HG02973 (cell line): Measurements from ENCODE around the gene PJA1.

ENCODE experiments used
- ATAC-seq: cut with Tn5 transposase; IDR thresholded peaks from one replicate; pipeline ENCODE4 v1.9.1; 2021; ENCODE audit warnings: moderate library complexity; ENCODE audit not compliant: unreplicated experiment

PJA1 gene

GRCh38 chrX:69170319-69170718 lies 5.1 kb upstream of the PJA1 start:
- no peak for ATAC-seq

DNA sequence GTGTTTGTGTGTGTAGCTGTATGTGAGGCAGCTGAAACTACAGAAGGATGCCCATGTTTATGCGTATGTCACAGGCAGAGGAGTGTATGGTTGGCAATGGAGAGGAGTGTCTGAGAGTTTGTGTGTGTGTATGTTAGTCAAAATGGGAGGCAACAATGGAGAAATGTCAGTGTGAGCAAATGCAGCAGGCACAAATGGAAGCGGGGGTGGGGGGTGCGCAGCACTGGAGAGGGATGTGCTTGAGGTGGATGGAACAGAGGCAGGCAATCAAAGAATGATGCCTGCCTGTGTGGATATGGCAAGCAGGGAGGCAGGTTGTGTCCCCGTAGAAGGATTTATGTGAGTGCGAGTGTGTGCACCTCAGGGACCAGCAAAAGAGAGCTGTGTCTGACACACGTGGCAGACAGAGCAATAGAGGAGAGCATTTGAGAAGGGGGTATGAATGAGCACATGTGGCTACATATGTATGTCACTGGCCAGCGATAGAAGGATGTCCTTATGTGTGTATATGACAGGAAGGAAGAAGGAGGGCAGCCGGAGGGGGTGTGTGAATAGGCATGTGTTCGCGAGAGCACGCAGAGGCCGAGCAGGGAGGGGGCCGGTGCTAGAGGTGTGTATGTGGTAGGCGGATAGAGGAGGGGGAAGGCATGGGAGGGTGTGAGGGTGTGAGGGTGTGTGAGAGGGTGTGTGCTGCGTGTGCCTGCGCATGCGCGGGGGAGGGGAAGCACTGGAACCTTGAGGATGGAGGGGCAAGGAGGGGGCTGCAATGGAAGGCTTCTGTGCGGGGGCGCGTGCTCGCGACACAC lies 1.1 kb downstream of the PJA1 start:
- peak; percentile 52 for ATAC-seq

GRCh38 chrX:69162361-69162865 lies 2.8 kb downstream of the PJA1 start:
- ATAC-seq, result no peak

GRCh38 chrX:69161786-69162349 lies 3.4 kb downstream of the PJA1 start:
- ATAC-seq, result no peak

- no peak for ATAC-seq
These were observed 3.9 kb downstream of the PJA1 start for GRCh38 chrX:69161371-69161770.

- peak; percentile 92 for ATAC-seq
These were observed 6.9 kb downstream of the PJA1 start for GRCh38 chrX:69158166-69158980.

- ATAC-seq, result no peak
These were observed 8.6 kb downstream of the PJA1 start for GRCh38 chrX:69156638-69157037.

GRCh38 chrX:69155786-69156520 lies 9.3 kb downstream of the PJA1 start:
- ATAC-seq, result no peak

DNA sequence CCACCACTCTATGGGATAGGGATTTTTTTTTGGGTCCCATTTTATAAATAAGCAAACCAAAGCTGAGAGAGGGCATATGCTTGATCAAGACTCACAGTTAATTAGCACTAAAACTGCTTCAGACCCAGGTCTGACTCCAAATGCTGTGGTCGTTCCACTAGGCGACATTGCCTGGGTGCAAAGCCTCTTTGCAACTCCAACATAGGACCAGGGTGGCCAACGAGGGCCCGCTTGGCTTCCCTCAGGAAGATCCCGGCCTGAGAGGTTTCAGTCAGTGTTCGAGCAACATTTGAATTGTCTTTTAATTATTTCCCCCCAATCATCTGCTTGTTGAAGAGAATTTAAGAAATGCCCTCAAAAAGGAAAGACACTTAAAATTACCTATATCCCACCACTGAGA lies 11.2 kb downstream of the PJA1 start:
- no peak for ATAC-seq

GRCh38 chrX:69153060-69153730 lies 12.1 kb downstream of the PJA1 start:
- no peak for ATAC-seq

- ATAC-seq, result no peak
These were observed 12.8 kb downstream of the PJA1 start for GRCh38 chrX:69152417-69152841.

DNA sequence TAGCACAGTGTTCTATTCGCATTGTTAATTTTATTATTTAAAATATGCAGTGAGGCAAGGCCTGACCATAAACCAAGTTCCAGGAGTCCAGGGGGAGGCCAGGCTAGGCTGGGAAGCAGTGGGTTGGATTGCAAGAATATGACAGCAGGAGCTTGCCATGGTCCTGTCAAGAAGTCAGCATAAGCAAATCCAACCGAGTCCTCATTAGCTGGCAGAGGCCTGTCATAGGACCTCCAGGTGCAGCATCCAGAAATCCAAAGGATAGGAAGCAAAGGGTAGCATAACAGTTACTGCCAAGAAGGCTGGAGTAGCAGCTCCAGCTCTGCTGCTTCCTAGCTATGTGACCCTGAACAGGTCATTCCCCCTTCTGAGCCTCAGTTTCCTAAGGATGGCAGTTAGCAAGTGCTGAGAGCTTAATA lies 13.4 kb downstream of the PJA1 start:
- no peak for ATAC-seq

- no peak for ATAC-seq
These were observed 14.8 kb downstream of the PJA1 start for GRCh38 chrX:69150281-69150960.

- ATAC-seq, result no peak
These were observed 15.6 kb downstream of the PJA1 start for GRCh38 chrX:69149466-69150280.

- ATAC-seq, result no peak
These were observed 16.3 kb downstream of the PJA1 start for GRCh38 chrX:69148946-69149345.

GRCh38 chrX:69146739-69147138 lies 18.5 kb downstream of the PJA1 start:
- ATAC-seq, result no peak

DNA sequence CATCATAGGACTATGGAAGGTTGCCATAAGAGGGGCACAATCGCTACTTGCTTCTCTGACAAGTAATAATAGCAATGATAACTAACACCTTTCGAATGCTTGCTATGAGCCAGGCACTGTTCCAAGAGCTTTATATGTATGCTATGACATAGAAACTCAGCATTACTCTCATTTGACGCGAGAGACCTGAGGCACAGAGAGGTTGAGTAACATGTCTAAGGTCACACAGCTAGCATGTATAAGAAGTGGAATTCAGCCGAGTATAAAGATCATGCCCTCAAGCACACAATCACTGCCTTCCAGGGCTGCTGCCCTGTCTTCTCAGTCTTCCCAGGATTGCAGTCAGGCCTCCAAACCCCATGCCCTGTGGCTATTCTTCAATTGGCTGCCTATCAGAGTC lies 19.5 kb downstream of the PJA1 start:
- ATAC-seq, result no peak

- ATAC-seq, result no peak
These were observed 20.2 kb downstream of the PJA1 start for GRCh38 chrX:69144838-69145680.
